ENCODE results near the gene VWDE. TPM values are rescaled to one million over a fixed set of nuclear protein-coding genes. Genes with fewer than 3 reads are reported as not detected.

The VWDE gene
- total and polyA plus RNA-seq, 2 donors (not counting 3 experiments of a cell fraction or from before 2014, with no cell fraction given): 0.11 to 0.17 TPM

- dilution Hi-C loops (cut with MboI; ENCODE audit: extremely low pct_ligation_motif_present, low sequenced_read_pairs) (no loop called here), intact Hi-C loops (cut with micrococcal nuclease) (no loop called here)
- BruUV-seq (replicated peaks): no TSS peak
- TF ChIP-seq JUN (IDR thresholded peaks at IDR 0.05; ENCODE audit: borderline replicate concordance, insufficient read depth, insufficient read length, low read depth) (no peak), POLR2A (IDR thresholded peaks at IDR 0.05; ENCODE audit: low read depth, low read length) (no peak), FOS (IDR thresholded peaks at IDR 0.05; ENCODE audit: borderline replicate concordance, insufficient read depth, low read length) (no peak), CTCF (IDR thresholded peaks at IDR 0.05; ENCODE audit: extremely low read depth in 1 of 2, insufficient read depth in 1 of 2, low read depth in 1 of 2, low read length in 2 of 2) (no peak), POLR2AphosphoS5 (IDR thresholded peaks at IDR 0.05; ENCODE audit: insufficient read depth, low read depth, low read length) (no peak), MYC (IDR thresholded peaks at IDR 0.05; ENCODE audit: low read depth, low read length) (no peak), GATA2 (IDR thresholded peaks at IDR 0.05; ENCODE audit: insufficient read depth, insufficient read length, low read depth, low read length) (no peak), MAX (IDR thresholded peaks at IDR 0.05; ENCODE audit: insufficient read depth, insufficient read length) (no peak), EZH2 (IDR thresholded peaks at IDR 0.05; ENCODE audit: borderline replicate concordance, low read depth, low read length, severe bottlenecking) (no peak)
- no peaks in the 10 kb centered on the region for H3K27me3 ChIP-seq (ENCODE audit: control insufficient read depth in 2 of 2, insufficient read depth in 2 of 2, low read length in 2 of 2)
- H3K79me2 ChIP-seq (ENCODE audit: control insufficient read depth, insufficient read depth, low read length): no peaks in the 10 kb centered on the region
- POLR2A ChIA-PET: no interaction called here
- no peak for FAIRE-seq
- CTCF ChIA-PET: interaction anchor here (1.1 kb wide), 1 partner anchor 23 kb away, joined by 3 read pairs; no protein-coding TSS in a partner anchor
- no peak overlapping the region for H2AFZ ChIP-seq (ENCODE audit: low read depth, low read length)
- H3K36me3 ChIP-seq (ENCODE audit: control insufficient read depth in 2 of 2, extremely low read depth in 1 of 2, insufficient read depth in 2 of 2, low read length in 2 of 2): no peaks in the 10 kb centered on the region
- H3K9ac ChIP-seq (replicated peaks; ENCODE audit: extremely low read depth, insufficient read depth, low read length): no peak overlapping the region
- no peak overlapping the region for H3K4me2 ChIP-seq (ENCODE audit: insufficient read depth, low read length)
- no peak for DNase-seq (ENCODE audit: low read depth, low spot score)
- H3K4me3 ChIP-seq (replicated peaks in 1 of 3; ENCODE audit: insufficient read depth in 1 of 3, low read depth in 1 of 3, low read length in 3 of 3): no peak overlapping the region
- H3K9me3 ChIP-seq (replicated peaks; ENCODE audit: control insufficient read depth, insufficient read depth, low read length): no peaks in the 10 kb centered on the region
- H3K27ac ChIP-seq (ENCODE audit: insufficient read depth, low read depth, low read length): no peak overlapping the region
- H4K20me1 ChIP-seq (replicated peaks; ENCODE audit: control insufficient read depth, extremely low read depth, insufficient read depth, low read length): no peaks in the 10 kb centered on the region
- H3K4me1 ChIP-seq (ENCODE audit: control insufficient read depth, extremely low read depth, insufficient read depth, low read length): no peaks in the 10 kb centered on the region
- H3K9me1 ChIP-seq (replicated peaks; ENCODE audit: control insufficient read depth, extremely low read depth, insufficient read depth, low read length): no peaks in the 10 kb centered on the region
These were observed 86.7 kb downstream of the VWDE start for GRCh38 chr7:12316925-12317324.
